ENCODE data around the gene NPAS1.
"Not testable (repeated sequence)": the region's sequence is repeated elsewhere in the genome, so short reads cannot be mapped to it uniquely, and the experiment has no call there.

The NPAS1 gene

GRCh38 chr19:47068876-47069406 is 49.3 kb downstream of the NPAS1 start:
- Mint-ChIP-seq H3K4me3 (no peak overlapping the region), H3K27ac (no peak overlapping the region), H3K4me1 (no peaks in the 10 kb centered on the region), H3K9me3 (no peaks in the 10 kb centered on the region), H3K27me3 (no peaks in the 10 kb centered on the region), H3K36me3 (peaks cover 65% of the 10 kb centered on the region)
- no peak for ATAC-seq

- Mint-ChIP-seq H3K27ac (no peak overlapping the region), H3K36me3 (peaks cover 67% of the 10 kb centered on the region), H3K4me3 (no peak overlapping the region), H3K27me3 (no peaks in the 10 kb centered on the region), H3K9me3 (no peaks in the 10 kb centered on the region), H3K4me1 (no peaks in the 10 kb centered on the region)
- no peak for ATAC-seq
These were observed 50.2 kb downstream of the NPAS1 start for GRCh38 chr19:47069795-47070194.

- H3K4me1 Mint-ChIP-seq: peaks cover 8% of the 10 kb centered on the region
- H3K27ac Mint-ChIP-seq: no peak overlapping the region
- peaks cover 67% of the 10 kb centered on the region for H3K36me3 Mint-ChIP-seq
- no peaks in the 10 kb centered on the region for H3K27me3 Mint-ChIP-seq
- no peak overlapping the region for H3K4me3 Mint-ChIP-seq
- ATAC-seq: no peak
- no peaks in the 10 kb centered on the region for H3K9me3 Mint-ChIP-seq
These were observed 51.1 kb downstream of the NPAS1 start for GRCh38 chr19:47070756-47071155.

- H3K27me3 Mint-ChIP-seq: no peaks in the 10 kb centered on the region
- H3K4me3 Mint-ChIP-seq: no peak overlapping the region
- no peaks in the 10 kb centered on the region for H3K9me3 Mint-ChIP-seq
- ATAC-seq: no peak
- H3K27ac Mint-ChIP-seq: no peak overlapping the region
- peaks cover 67% of the 10 kb centered on the region for H3K36me3 Mint-ChIP-seq
- peaks cover 8% of the 10 kb centered on the region for H3K4me1 Mint-ChIP-seq
These were observed 52.1 kb downstream of the NPAS1 start for GRCh38 chr19:47071731-47072130.

GRCh38 chr19:47072323-47072722 is 52.7 kb downstream of the NPAS1 start:
- H3K4me3 Mint-ChIP-seq: no peak overlapping the region
- H3K27me3 Mint-ChIP-seq: no peaks in the 10 kb centered on the region
- H3K27ac Mint-ChIP-seq: no peak overlapping the region
- ATAC-seq: no peak
- peaks cover 8% of the 10 kb centered on the region for H3K4me1 Mint-ChIP-seq
- H3K36me3 Mint-ChIP-seq: peaks cover 65% of the 10 kb centered on the region
- H3K9me3 Mint-ChIP-seq: no peaks in the 10 kb centered on the region

GRCh38 chr19:47073574-47073973 is 53.9 kb downstream of the NPAS1 start:
- ATAC-seq: no peak
- Mint-ChIP-seq H3K36me3 (peaks cover 64% of the 10 kb centered on the region), H3K4me3 (no peak overlapping the region), H3K27me3 (no peaks in the 10 kb centered on the region), H3K9me3 (no peaks in the 10 kb centered on the region), H3K4me1 (peaks cover 8% of the 10 kb centered on the region), H3K27ac (no peak overlapping the region)

GRCh38 chr19:47074621-47075020 is 55.0 kb downstream of the NPAS1 start:
- Mint-ChIP-seq H3K9me3 (no peaks in the 10 kb centered on the region), H3K4me1 (peaks cover 8% of the 10 kb centered on the region), H3K27ac (no peak overlapping the region), H3K27me3 (no peaks in the 10 kb centered on the region), H3K36me3 (peaks cover 54% of the 10 kb centered on the region), H3K4me3 (no peak overlapping the region)
- no peak for ATAC-seq

GRCh38 chr19:47075179-47075810 is 55.7 kb downstream of the NPAS1 start:
- Mint-ChIP-seq H3K27ac (peak overlapping the region; percentile 14), H3K36me3 (peaks cover 50% of the 10 kb centered on the region), H3K9me3 (no peaks in the 10 kb centered on the region), H3K4me1 (peaks cover 8% of the 10 kb centered on the region), H3K27me3 (no peaks in the 10 kb centered on the region), H3K4me3 (no peak overlapping the region)
- ATAC-seq: no peak

GRCh38 chr19:47075941-47076340 is 56.3 kb downstream of the NPAS1 start:
- ATAC-seq: no peak
- Mint-ChIP-seq H3K4me1 (peaks cover 8% of the 10 kb centered on the region), H3K27ac (peak overlapping the region; percentile 14), H3K36me3 (peaks cover 47% of the 10 kb centered on the region), H3K4me3 (no peak overlapping the region), H3K27me3 (no peaks in the 10 kb centered on the region), H3K9me3 (no peaks in the 10 kb centered on the region)

GRCh38 chr19:47078351-47078750 is 58.7 kb downstream of the NPAS1 start:
- not testable (repeated sequence) for H3K27ac Mint-ChIP-seq, H3K4me1 Mint-ChIP-seq, H3K9me3 Mint-ChIP-seq, H3K27me3 Mint-ChIP-seq, ATAC-seq, H3K4me3 Mint-ChIP-seq
- peaks cover 38% of the 10 kb centered on the region for H3K36me3 Mint-ChIP-seq

GRCh38 chr19:47081095-47081494 is 61.5 kb downstream of the NPAS1 start:
- Mint-ChIP-seq H3K4me3 (no peak overlapping the region), H3K9me3 (no peaks in the 10 kb centered on the region), H3K27ac (no peak overlapping the region), H3K4me1 (peaks cover 7% of the 10 kb centered on the region), H3K36me3 (peaks cover 43% of the 10 kb centered on the region), H3K27me3 (no peaks in the 10 kb centered on the region)
- ATAC-seq: no peak

- H3K4me1 Mint-ChIP-seq: peaks cover 14% of the 10 kb centered on the region
- no peak overlapping the region for H3K4me3 Mint-ChIP-seq
- H3K27me3 Mint-ChIP-seq: no peaks in the 10 kb centered on the region
- no peaks in the 10 kb centered on the region for H3K9me3 Mint-ChIP-seq
- ATAC-seq: no peak
- H3K36me3 Mint-ChIP-seq: peaks cover 46% of the 10 kb centered on the region
- no peak overlapping the region for H3K27ac Mint-ChIP-seq
These were observed 62.9 kb downstream of the NPAS1 start for GRCh38 chr19:47082493-47082892.

- peak overlapping the region; percentile 52 for H3K27ac Mint-ChIP-seq
- peaks cover 14% of the 10 kb centered on the region for H3K4me1 Mint-ChIP-seq
- H3K36me3 Mint-ChIP-seq: peaks cover 53% of the 10 kb centered on the region
- H3K9me3 Mint-ChIP-seq: no peaks in the 10 kb centered on the region
- H3K27me3 Mint-ChIP-seq: no peaks in the 10 kb centered on the region
- H3K4me3 Mint-ChIP-seq: no peak overlapping the region
- no peak for ATAC-seq
These were observed 65.3 kb downstream of the NPAS1 start for GRCh38 chr19:47084879-47085439.

- ATAC-seq: no peak
- Mint-ChIP-seq H3K27ac (peak overlapping the region; percentile 52), H3K36me3 (peaks cover 58% of the 10 kb centered on the region), H3K9me3 (no peaks in the 10 kb centered on the region), H3K4me1 (peaks cover 14% of the 10 kb centered on the region), H3K4me3 (no peak overlapping the region), H3K27me3 (no peaks in the 10 kb centered on the region)
These were observed 66.6 kb downstream of the NPAS1 start for GRCh38 chr19:47086280-47086679.

GRCh38 chr19:47089767-47090350 is 70.2 kb downstream of the NPAS1 start:
- Mint-ChIP-seq H3K27ac (no peak overlapping the region), H3K9me3 (no peaks in the 10 kb centered on the region), H3K4me1 (peaks cover 33% of the 10 kb centered on the region), H3K4me3 (no peak overlapping the region), H3K36me3 (peaks cover 45% of the 10 kb centered on the region), H3K27me3 (no peaks in the 10 kb centered on the region)
- ATAC-seq: no peak

GRCh38 chr19:47093254-47093653 is 73.6 kb downstream of the NPAS1 start:
- Mint-ChIP-seq H3K4me1 (peaks cover 46% of the 10 kb centered on the region), H3K4me3 (peak overlapping the region; percentile 19)

More at GRCh38 chr19:47093254-47093653, 73.6 kb downstream of the NPAS1 start:
- peak; percentile 52 for ATAC-seq
- peak overlapping the region; percentile 95 for H3K27ac Mint-ChIP-seq
- H3K27me3 Mint-ChIP-seq: no peaks in the 10 kb centered on the region
- H3K36me3 Mint-ChIP-seq: peaks cover 36% of the 10 kb centered on the region
- no peaks in the 10 kb centered on the region for H3K9me3 Mint-ChIP-seq

Data from stimulated activated memory B cell treated with anti-CD40 and anti-IgM and Interleukin-4, amounts not matched to agents 10 μg/mL and 1 μg/mL and 100 μg/mL, for 72 hours (primary cell).